Astrocyte (in vitro differentiated cells and primary cell): ENCODE results near the gene ZMYM5. TPM values are rescaled to one million over a fixed set of nuclear protein-coding genes. Genes with fewer than 3 reads are reported as not detected.
A peak's percentile ranks its signal among the peaks of the same experiment; 100 is the strongest.
"Not testable (repeated sequence)": the region's sequence is repeated elsewhere in the genome, so short reads cannot be mapped to it uniquely, and the experiment has no call there.

Experiments used
- DNase-seq: peaks from one replicate; pipeline ENCODE4 v3.0.0-alpha.2; 2010; ENCODE audit warnings: low read depth
- FAIRE-seq: peaks from 2 replicates; lab custom pipeline; 2011; peaks lifted over from hg19 to GRCh38; lab: Jason Lieb, UNC
- H2AFZ ChIP-seq: 2 replicates; pipeline ENCODE4 v1.6.0; 2012; ENCODE audit warnings: low read depth, low read length, inconsistent platforms
- H3K27ac ChIP-seq: 2 replicates; pipeline ENCODE4 v1.5.1; 2011; ENCODE audit warnings: low read depth, low read length, inconsistent platforms
- H3K27me3 ChIP-seq: 2 replicates; pipeline ENCODE4 v1.6.0; 2011; ENCODE audit warnings: low read length, inconsistent platforms; ENCODE audit not compliant: insufficient read depth
- H3K36me3 ChIP-seq: 2 replicates; pipeline ENCODE4 v1.5.1; 2011; ENCODE audit warnings: low read length, inconsistent platforms; ENCODE audit not compliant: insufficient read depth
- H3K4me1 ChIP-seq: 2 replicates; pipeline ENCODE4 v1.5.1; 2011; ENCODE audit warnings: low read length, inconsistent platforms; ENCODE audit not compliant: insufficient read depth
- H3K4me2 ChIP-seq: 2 replicates; pipeline ENCODE4 v1.6.0; 2012; ENCODE audit warnings: low read length, inconsistent platforms
- H3K4me3 ChIP-seq: 2 replicates; pipeline ENCODE4 v1.5.1; 2011; ENCODE audit warnings: low read depth, mild to moderate bottlenecking, low read length, inconsistent platforms; ENCODE audit not compliant: insufficient read depth
- H3K79me2 ChIP-seq: 2 replicates; pipeline ENCODE4 v1.6.0; 2012; ENCODE audit warnings: mild to moderate bottlenecking, low read length, inconsistent platforms; ENCODE audit not compliant: insufficient read depth
- H3K9ac ChIP-seq: 2 replicates; pipeline ENCODE4 v1.6.0; 2012; ENCODE audit warnings: mild to moderate bottlenecking, low read length, inconsistent platforms
- H3K9me3 ChIP-seq: 2 replicates; pipeline ENCODE4 v1.5.1; 2012; ENCODE audit warnings: low read depth, mild to moderate bottlenecking, low read length, inconsistent platforms; ENCODE audit not compliant: insufficient read depth
- H4K20me1 ChIP-seq: 2 replicates; pipeline ENCODE4 v1.6.0; 2012; ENCODE audit warnings: low read length, inconsistent platforms; ENCODE audit not compliant: insufficient read depth
- H3K27ac Mint-ChIP-seq: one replicate; pipeline ENCODE4 v1.8.0; 2021; ENCODE audit warnings: mild to moderate bottlenecking, mixed read lengths; ENCODE audit not compliant: unreplicated experiment
- H3K27me3 Mint-ChIP-seq: one replicate; pipeline ENCODE4 v1.8.0; 2021; ENCODE audit warnings: low read depth, mixed read lengths; ENCODE audit not compliant: unreplicated experiment
- H3K36me3 Mint-ChIP-seq: one replicate; pipeline ENCODE4 v1.8.0; 2021; ENCODE audit warnings: low read depth, mixed read lengths; ENCODE audit not compliant: unreplicated experiment
- H3K4me1 Mint-ChIP-seq: one replicate; pipeline ENCODE4 v1.8.0; 2021; ENCODE audit warnings: low read depth, mixed read lengths; ENCODE audit not compliant: unreplicated experiment
- H3K4me3 Mint-ChIP-seq: one replicate; pipeline ENCODE4 v1.8.0; 2021; ENCODE audit warnings: mild to moderate bottlenecking, moderate library complexity, mixed read lengths; ENCODE audit not compliant: unreplicated experiment
- H3K9me3 Mint-ChIP-seq: one replicate; pipeline ENCODE4 v1.8.0; 2021; ENCODE audit warnings: mild to moderate bottlenecking, mixed read lengths; ENCODE audit not compliant: unreplicated experiment
- EZH2 ChIP-seq: IDR thresholded peaks from 2 replicates; pipeline ENCODE4 v1.6.1; 2012; ENCODE audit warnings: mild to moderate bottlenecking, low read length, inconsistent platforms; ENCODE audit not compliant: insufficient read depth
- total RNA-seq: library from RNA; stranded (reverse); gene quantifications from 2 replicates; pipeline ENCODE4 v1.2.1, GENCODE V29; 2021
- TF ChIP-seq, protein P1 (sequence below): IDR thresholded peaks from 2 replicates; pipeline ENCODE4 v1.5.1; 2011; ENCODE audit warnings: low read depth, mild to moderate bottlenecking, inconsistent platforms, low read length, moderate library complexity; ENCODE audit not compliant: insufficient read depth

The ZMYM5 gene
- total RNA-seq, 1 donor from 2014 or later: 16.0 TPM

DNA sequence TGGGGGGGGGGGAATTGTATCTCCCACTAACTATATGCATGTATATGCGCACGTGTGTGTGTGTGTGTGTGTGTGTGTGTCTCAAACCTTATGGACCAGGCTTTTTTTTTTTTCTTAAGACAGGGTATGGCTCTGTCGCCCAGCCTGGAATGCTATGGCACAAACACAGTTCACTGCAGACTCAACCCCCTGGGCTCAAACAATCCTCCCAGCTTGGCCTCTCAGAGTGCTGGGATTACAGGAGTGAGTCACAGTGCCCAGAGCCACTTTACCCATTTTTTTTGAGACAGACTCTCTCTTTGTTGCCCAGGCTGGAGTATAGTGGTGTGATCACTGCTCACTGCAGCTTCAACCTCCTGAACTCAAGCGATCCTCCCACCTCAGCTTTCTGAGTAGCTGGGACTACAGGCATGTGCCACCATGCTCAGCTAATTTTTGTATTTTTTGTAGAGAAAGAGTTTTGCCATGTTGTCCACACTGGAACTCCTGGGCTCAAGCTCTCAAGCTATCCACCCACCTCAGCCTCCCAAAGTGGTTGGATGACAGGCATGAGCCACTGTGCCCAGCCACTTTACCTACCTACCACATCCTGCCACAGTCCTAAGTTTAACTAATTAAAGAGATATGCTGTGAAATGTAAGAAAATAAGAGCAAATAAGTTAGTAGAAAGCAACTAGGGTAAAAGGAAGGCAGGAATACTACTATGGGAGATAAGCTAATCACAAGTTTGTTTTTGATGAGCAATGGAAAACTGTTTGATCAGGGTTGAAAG lies 2.4 kb downstream of the ZMYM5 start:
- peak; percentile 52 for DNase-seq
- Histone ChIP-seq H3K9me3 (no peaks in the 10 kb centered on the region), H3K79me2 (peaks cover 66% of the 10 kb centered on the region), H3K4me3 (peak overlapping the region; percentile 78), H3K4me1 (peaks cover 25% of the 10 kb centered on the region), H3K36me3 (peaks cover 8% of the 10 kb centered on the region), H3K27me3 (no peaks in the 10 kb centered on the region), H3K27ac (peak overlapping the region; percentile 11), H3K9ac (peak overlapping the region; percentile 95), H2AFZ (no peak overlapping the region), H3K4me2 (peak overlapping the region; percentile 93), H4K20me1 (peaks cover 53% of the 10 kb centered on the region)
- Mint-ChIP-seq H3K36me3 (peaks cover 11% of the 10 kb centered on the region), H3K27ac (peak overlapping the region; percentile 15), H3K4me3 (peak overlapping the region; percentile 98), H3K27me3 (no peaks in the 10 kb centered on the region), H3K9me3 (peaks cover 4% of the 10 kb centered on the region), H3K4me1 (peaks cover 15% of the 10 kb centered on the region)
- no peak for FAIRE-seq
- TF ChIP-seq, protein P1, sequence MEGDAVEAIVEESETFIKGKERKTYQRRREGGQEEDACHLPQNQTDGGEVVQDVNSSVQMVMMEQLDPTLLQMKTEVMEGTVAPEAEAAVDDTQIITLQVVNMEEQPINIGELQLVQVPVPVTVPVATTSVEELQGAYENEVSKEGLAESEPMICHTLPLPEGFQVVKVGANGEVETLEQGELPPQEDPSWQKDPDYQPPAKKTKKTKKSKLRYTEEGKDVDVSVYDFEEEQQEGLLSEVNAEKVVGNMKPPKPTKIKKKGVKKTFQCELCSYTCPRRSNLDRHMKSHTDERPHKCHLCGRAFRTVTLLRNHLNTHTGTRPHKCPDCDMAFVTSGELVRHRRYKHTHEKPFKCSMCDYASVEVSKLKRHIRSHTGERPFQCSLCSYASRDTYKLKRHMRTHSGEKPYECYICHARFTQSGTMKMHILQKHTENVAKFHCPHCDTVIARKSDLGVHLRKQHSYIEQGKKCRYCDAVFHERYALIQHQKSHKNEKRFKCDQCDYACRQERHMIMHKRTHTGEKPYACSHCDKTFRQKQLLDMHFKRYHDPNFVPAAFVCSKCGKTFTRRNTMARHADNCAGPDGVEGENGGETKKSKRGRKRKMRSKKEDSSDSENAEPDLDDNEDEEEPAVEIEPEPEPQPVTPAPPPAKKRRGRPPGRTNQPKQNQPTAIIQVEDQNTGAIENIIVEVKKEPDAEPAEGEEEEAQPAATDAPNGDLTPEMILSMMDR: no peak
- TF ChIP-seq EZH2: no peak

- H2AFZ ChIP-seq, H3K27ac ChIP-seq, H3K4me3 Mint-ChIP-seq, H3K27me3 ChIP-seq, FAIRE-seq, H3K27ac Mint-ChIP-seq, H3K4me2 ChIP-seq, H3K9me3 ChIP-seq, DNase-seq, H3K4me3 ChIP-seq, H3K36me3 ChIP-seq, H3K9ac ChIP-seq, H3K27me3 Mint-ChIP-seq, H3K4me1 Mint-ChIP-seq, H3K9me3 Mint-ChIP-seq: not testable (repeated sequence)
- H4K20me1 ChIP-seq: peaks cover 73% of the 10 kb centered on the region
- H3K36me3 Mint-ChIP-seq: peaks cover 11% of the 10 kb centered on the region
- peaks cover 92% of the 10 kb centered on the region for H3K79me2 ChIP-seq
- peaks cover 20% of the 10 kb centered on the region for H3K4me1 ChIP-seq
These were observed 5.8 kb downstream of the ZMYM5 start for GRCh38 chr13:19857637-19858036.

DNA sequence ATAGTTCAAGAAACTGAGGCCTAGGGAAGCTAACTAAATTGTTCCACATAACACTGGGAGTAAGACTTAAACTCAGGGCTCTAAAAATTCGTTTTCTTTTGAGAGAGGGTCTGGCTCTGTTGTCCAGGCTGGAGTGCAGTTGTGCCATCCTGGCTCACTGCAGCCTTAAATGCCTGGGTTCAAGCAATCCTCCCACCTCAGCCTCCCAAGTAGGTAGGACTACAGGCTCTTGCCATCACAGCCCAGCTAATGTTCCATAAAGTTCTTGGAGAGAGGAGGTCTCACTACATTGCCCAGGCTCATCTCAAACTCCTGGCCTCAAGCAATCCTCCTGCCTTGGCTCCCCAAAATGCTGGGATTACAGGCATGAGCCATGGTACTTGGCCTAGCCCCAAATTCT lies 10.7 kb downstream of the ZMYM5 start:
- Mint-ChIP-seq H3K4me1 (no peaks in the 10 kb centered on the region), H3K4me3 (no peak overlapping the region), H3K27me3 (no peaks in the 10 kb centered on the region), H3K9me3 (no peaks in the 10 kb centered on the region), H3K36me3 (peaks cover 8% of the 10 kb centered on the region), H3K27ac (no peak overlapping the region)
- DNase-seq (no peak), FAIRE-seq (no peak)
- no peak overlapping the region for H3K27ac ChIP-seq
- H3K4me2 ChIP-seq: no peak overlapping the region
- H3K79me2 ChIP-seq: peaks cover 82% of the 10 kb centered on the region
- H4K20me1 ChIP-seq: peaks cover 42% of the 10 kb centered on the region
- H3K36me3 ChIP-seq: peaks cover 14% of the 10 kb centered on the region
- no peak overlapping the region for H3K9ac ChIP-seq
- H3K9me3 ChIP-seq: no peaks in the 10 kb centered on the region
- no peak overlapping the region for H3K4me3 ChIP-seq
- H2AFZ ChIP-seq: no peak overlapping the region
- TF ChIP-seq, protein P1: no peak
- TF ChIP-seq EZH2: no peak
- H3K27me3 ChIP-seq: no peaks in the 10 kb centered on the region
- no peaks in the 10 kb centered on the region for H3K4me1 ChIP-seq
